Vagina (tissue), 2 donors: ENCODE measurements around the gene CACNA1H. TPM values are rescaled to one million over a fixed set of nuclear protein-coding genes. Genes with fewer than 3 reads are reported as not detected.

Experiments
- DNase-seq, 2 donors: peaks; one replicate each; pipeline ENCODE4 v3.0.0-alpha.2; 2017; ENCODE audit errors: extremely low spot score in 2 of 2
- H3K27ac ChIP-seq: fragments of 200-600 bp; sonication (generic); one replicate; pipeline ENCODE4 v1.5.1; 2019
- H3K27me3 ChIP-seq: fragments of 200-600 bp; sonication (generic); one replicate; pipeline ENCODE4 v1.5.1; 2019
- H3K36me3 ChIP-seq, 2 donors: fragments of 200-600 bp; sonication (generic); one replicate each; pipeline ENCODE4 v1.5.1; 2017 to 2019
- H3K4me1 ChIP-seq: fragments of 200-600 bp; sonication (generic); one replicate; pipeline ENCODE4 v1.5.1; 2019
- H3K4me3 ChIP-seq, 2 donors: fragments of 200-600 bp; sonication (generic); 1 replicate in 1 of 2; 2 replicates in 1 of 2; pipeline ENCODE4 v1.5.1; 2016 to 2019
- H3K9me3 ChIP-seq: fragments of 200-600 bp; sonication (generic); one replicate; pipeline ENCODE4 v1.5.1; 2019
- CTCF ChIP-seq, 3 experiments: fragments of 450-650 bp in 2 of 3; fragments of 200-600 bp in 1 of 3; sonication (generic) in 1 of 3; IDR thresholded peaks; one replicate each; pipeline ENCODE4 v1.5.1; 2017 to 2019; ENCODE audit warnings: antibody characterized with exemption in 3 of 3, mild to moderate bottlenecking in 2 of 3, moderate library complexity in 2 of 3
- POLR2A ChIP-seq, 2 donors: fragments of 450-650 bp; IDR thresholded peaks; one replicate each; pipeline ENCODE4 v1.6.1; 2017; ENCODE audit warnings: antibody characterized with exemption in 2 of 2, mild to moderate bottlenecking in 2 of 2, moderate library complexity in 2 of 2
- POLR2AphosphoS5 ChIP-seq, 2 donors: sonication (generic); formaldehyde crosslinking; IDR thresholded peaks; one replicate each; pipeline ENCODE4 v1.9.0; 2017; ENCODE audit warnings: antibody characterized with exemption in 2 of 2, mild to moderate bottlenecking in 2 of 2, low read depth in 1 of 2; ENCODE audit not compliant: insufficient read depth in 1 of 2
- intact Hi-C: fragments of 100-400 bp; cut with DNase I; formaldehyde crosslinking; loops from one replicate; pipeline ENCODE4 v1.15.1; 2023
- total RNA-seq: library from RNA; depleted of rRNA; stranded (reverse); fragments of >200 nt; gene quantifications from one replicate; pipeline ENCODE4 v1.2.3, GENCODE V29; 2016

CACNA1H gene
- total RNA-seq, 1 donor from 2014 or later: 10.8 TPM

- Histone ChIP-seq H3K27ac (no peak overlapping the region), H3K9me3 (no peaks in the 10 kb centered on the region), H3K4me1 (peaks cover 7% of the 10 kb centered on the region), H3K36me3 (no peaks in the 10 kb centered on the region), H3K27me3 (peaks cover 8% of the 10 kb centered on the region), H3K4me3 (no peak overlapping the region)
- intact Hi-C loops: no loop called here
- TF ChIP-seq CTCF (IDR thresholded peaks at IDR 0.05) (no peak), POLR2A (IDR thresholded peaks at IDR 0.05) (no peak), POLR2AphosphoS5 (IDR thresholded peaks at IDR 0.05; ENCODE audit: insufficient read depth in 1 of 2, low read depth in 1 of 2) (no peak)
- no peak for DNase-seq
Observed at GRCh38 chr16:1256874-1257322, 104.0 kb downstream of the CACNA1H start.

DNA sequence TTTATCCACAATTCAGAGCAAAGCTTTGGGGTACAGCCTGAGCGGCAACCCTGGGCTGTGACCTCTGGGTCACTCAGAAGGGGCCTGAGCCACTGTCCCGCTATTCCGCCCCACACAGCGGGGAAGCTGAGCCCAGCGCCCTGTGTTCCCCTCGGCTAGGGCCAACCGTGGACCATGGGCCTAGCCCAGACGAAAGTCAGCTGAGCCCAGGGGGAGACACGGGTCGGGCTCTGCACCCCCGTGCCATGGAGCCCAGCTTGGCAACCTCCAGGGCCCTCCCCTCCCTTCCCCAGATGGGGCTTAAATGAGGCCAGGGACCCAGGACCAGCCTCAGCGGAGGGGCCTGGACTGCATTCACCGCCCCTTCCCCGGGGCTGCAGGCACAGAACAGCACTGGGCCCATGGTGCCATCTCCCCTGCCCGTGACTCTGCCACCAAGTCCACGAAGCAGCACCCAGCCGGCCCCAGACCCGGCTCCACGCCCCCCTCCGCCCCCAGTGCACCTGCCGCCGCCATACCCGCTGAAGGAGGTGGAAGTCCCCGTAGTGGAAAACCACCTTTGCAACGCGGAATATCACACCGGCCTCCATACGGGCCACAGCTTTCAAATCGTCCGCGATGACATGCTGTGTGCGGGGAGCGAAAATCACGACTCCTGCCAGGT is 104.8 kb downstream of the CACNA1H start:
- intact Hi-C loops: no loop called here
- no peak for TF ChIP-seq POLR2A (IDR thresholded peaks at IDR 0.05)
- no peak for TF ChIP-seq POLR2AphosphoS5 (IDR thresholded peaks at IDR 0.05; ENCODE audit: insufficient read depth in 1 of 2, low read depth in 1 of 2)
- no peak for TF ChIP-seq CTCF (IDR thresholded peaks at IDR 0.05)
- H3K4me3 ChIP-seq: no peak overlapping the region
- H3K9me3 ChIP-seq: no peaks in the 10 kb centered on the region
- no peak for DNase-seq
- peaks cover 8% of the 10 kb centered on the region for H3K27me3 ChIP-seq
- H3K4me1 ChIP-seq: peaks cover 7% of the 10 kb centered on the region
- no peak overlapping the region for H3K27ac ChIP-seq
- no peaks in the 10 kb centered on the region for H3K36me3 ChIP-seq

GRCh38 chr16:1258225-1258600 is 105.3 kb downstream of the CACNA1H start:
- DNase-seq: no peak
- Histone ChIP-seq H3K4me3 (no peak overlapping the region), H3K27me3 (peaks cover 8% of the 10 kb centered on the region), H3K9me3 (no peaks in the 10 kb centered on the region), H3K4me1 (peaks cover 7% of the 10 kb centered on the region), H3K27ac (no peak overlapping the region), H3K36me3 (no peaks in the 10 kb centered on the region)
- no peak for TF ChIP-seq POLR2AphosphoS5 (IDR thresholded peaks at IDR 0.05; ENCODE audit: insufficient read depth in 1 of 2, low read depth in 1 of 2)
- intact Hi-C loops: no loop called here

- Histone ChIP-seq H3K4me1 (peaks cover 7% of the 10 kb centered on the region), H3K27me3 (peaks cover 8% of the 10 kb centered on the region), H3K27ac (no peak overlapping the region), H3K9me3 (no peaks in the 10 kb centered on the region), H3K4me3 (no peak overlapping the region), H3K36me3 (no peaks in the 10 kb centered on the region)
- intact Hi-C loops: no loop called here
- no peak for TF ChIP-seq CTCF (IDR thresholded peaks at IDR 0.05)
- no peak for TF ChIP-seq POLR2A (IDR thresholded peaks at IDR 0.05)
- no peak for TF ChIP-seq POLR2AphosphoS5 (IDR thresholded peaks at IDR 0.05; ENCODE audit: insufficient read depth in 1 of 2, low read depth in 1 of 2)
- no peak for DNase-seq
Observed at GRCh38 chr16:1258906-1259759, 106.2 kb downstream of the CACNA1H start.

DNA sequence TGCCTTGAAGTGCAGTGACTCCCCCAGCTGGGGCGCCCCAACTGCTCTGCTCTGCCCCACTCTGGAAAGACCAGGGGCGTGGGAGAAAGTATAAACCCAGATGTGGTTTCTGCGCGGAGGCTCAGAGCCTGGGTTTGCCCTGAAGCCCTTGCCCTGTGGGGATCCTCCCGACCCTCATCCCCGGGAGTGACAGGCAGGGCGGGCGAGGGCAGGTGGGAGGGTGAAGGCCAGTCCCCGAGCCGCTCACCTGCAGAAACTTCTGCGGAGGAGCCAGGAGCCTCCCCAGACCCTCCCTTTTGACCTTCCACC is 106.8 kb downstream of the CACNA1H start:
- Histone ChIP-seq H3K27ac (no peak overlapping the region), H3K36me3 (no peaks in the 10 kb centered on the region), H3K4me1 (peaks cover 7% of the 10 kb centered on the region), H3K4me3 (no peak overlapping the region), H3K9me3 (no peaks in the 10 kb centered on the region), H3K27me3 (peaks cover 8% of the 10 kb centered on the region)
- intact Hi-C loops: no loop called here
- TF ChIP-seq CTCF (IDR thresholded peaks at IDR 0.05) (no peak), POLR2A (IDR thresholded peaks at IDR 0.05) (no peak), POLR2AphosphoS5 (IDR thresholded peaks at IDR 0.05; ENCODE audit: insufficient read depth in 1 of 2, low read depth in 1 of 2) (no peak)
- DNase-seq: no peak
